ENCODE measurements around the gene NTNG1.

Gene NTNG1

GRCh38 chr1:107264007-107264406 is 123.2 kb downstream of the NTNG1 start:
- no peak for DNase-seq

DNA sequence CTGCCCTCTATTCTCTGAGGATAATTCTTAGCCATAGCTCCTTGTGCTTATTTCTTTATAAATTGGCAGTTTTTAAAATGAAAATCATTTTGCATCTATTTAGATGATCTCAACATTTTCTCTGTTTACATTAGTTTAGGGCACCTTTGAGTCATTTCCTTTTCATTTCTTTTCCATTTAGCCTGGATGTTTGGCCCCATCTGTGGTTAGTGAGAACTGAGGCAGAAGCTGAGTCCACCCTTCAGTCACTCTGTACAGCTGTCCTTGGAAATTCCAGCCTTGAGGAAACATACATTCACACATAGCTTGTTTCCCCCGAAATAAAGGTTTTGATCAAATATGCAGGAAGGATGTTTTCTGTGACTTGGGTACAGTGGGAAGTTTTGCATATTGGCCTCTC is 123.7 kb downstream of the NTNG1 start:
- DNase-seq, result peak; percentile 30

- DNase-seq, result no peak
Observed at GRCh38 chr1:107267489-107267888, 126.7 kb downstream of the NTNG1 start.

GRCh38 chr1:107272321-107272720 is 131.5 kb downstream of the NTNG1 start:
- no peak for DNase-seq

- DNase-seq, result no peak
Observed at GRCh38 chr1:107273515-107273914, 132.7 kb downstream of the NTNG1 start.

- DNase-seq, result peak; percentile 15
Observed at GRCh38 chr1:107274227-107274626, 133.4 kb downstream of the NTNG1 start.

- no peak for DNase-seq
Observed at GRCh38 chr1:107276247-107276646, 135.4 kb downstream of the NTNG1 start.

DNA sequence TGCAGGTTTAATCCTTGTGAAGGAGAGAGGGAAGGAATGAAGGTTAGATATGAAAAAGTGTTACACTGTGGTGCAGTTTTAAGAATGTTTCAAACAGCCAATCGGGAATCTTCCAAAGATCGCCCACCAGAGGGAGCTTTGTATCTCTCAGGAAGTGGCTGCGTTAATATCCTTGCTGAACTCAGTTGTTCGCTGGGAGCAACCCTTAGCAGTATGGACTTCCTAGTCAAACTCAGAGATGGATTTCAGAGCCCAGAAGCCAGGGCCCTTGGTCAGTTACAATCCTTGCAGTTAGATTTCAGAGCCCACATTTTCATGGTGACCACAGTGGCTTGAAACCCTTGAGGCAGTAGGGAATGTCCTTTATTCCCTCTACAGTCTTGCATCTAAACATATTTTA is 136.2 kb downstream of the NTNG1 start:
- peak; percentile 74 for DNase-seq

DNA sequence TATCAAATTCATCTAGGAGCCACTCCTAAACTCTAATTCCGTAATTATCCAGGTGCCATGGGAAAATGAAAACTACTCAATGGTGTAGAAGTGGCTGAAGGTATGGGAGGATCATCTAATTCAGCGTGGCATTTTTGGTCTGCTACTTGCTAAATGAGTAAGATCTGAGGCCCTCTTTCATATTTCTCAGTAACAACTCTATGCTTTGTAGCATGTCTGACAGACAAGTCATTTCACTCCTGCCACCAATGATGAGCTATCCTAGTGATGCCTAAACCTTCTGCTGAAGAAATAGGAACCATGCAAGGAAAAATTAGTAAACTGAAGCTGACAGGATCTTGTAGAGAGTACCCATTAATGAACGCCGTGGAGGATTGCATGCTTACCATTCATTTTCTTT is 145.3 kb downstream of the NTNG1 start:
- DNase-seq, result no peak

DNA sequence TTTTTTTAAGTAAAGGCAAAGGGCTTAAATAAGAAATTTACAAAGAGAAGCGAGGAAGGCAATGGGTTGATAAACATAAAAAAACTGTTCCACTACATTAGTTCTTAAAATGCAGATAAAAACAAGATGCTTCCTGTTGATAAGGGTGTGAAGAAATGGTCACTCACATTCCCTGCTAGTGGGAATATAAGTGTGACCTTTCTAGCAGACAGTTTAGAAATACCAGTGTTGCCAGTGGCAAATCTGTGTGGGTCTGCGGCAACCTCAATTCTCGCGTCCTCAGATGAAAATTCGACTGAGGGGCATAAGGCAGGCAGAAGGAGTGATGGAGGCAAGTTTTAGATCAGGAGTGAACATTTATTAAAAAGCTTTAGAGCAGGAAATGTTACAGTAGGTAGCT is 151.1 kb downstream of the NTNG1 start:
- DNase-seq, result no peak

- no peak for DNase-seq
Observed at GRCh38 chr1:107293901-107294613, 153.2 kb downstream of the NTNG1 start.

GRCh38 chr1:107294686-107295085 is 153.8 kb downstream of the NTNG1 start:
- DNase-seq, result no peak

- no peak for DNase-seq
Observed at GRCh38 chr1:107297681-107298080, 156.8 kb downstream of the NTNG1 start.

- DNase-seq, result no peak
Observed at GRCh38 chr1:107298526-107298925, 157.7 kb downstream of the NTNG1 start.

DNA sequence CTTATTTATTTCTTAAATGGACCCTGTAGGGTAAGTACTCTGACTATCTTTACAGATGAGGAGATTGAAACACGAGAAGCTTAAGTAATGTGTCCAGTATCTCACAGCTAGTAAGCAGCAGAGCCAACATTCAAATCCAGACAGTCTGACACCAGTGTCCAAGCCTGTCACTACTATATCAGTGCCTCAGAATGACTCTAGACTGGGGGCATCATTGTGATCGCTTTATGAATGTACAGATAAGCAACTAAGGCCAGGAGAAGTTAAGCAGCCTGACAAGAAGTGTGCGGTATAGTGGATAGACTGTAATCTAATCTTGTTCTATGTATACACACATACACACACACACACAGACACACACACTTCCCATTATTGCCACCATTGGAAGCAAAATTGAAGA is 158.7 kb downstream of the NTNG1 start:
- no peak for DNase-seq

DNA sequence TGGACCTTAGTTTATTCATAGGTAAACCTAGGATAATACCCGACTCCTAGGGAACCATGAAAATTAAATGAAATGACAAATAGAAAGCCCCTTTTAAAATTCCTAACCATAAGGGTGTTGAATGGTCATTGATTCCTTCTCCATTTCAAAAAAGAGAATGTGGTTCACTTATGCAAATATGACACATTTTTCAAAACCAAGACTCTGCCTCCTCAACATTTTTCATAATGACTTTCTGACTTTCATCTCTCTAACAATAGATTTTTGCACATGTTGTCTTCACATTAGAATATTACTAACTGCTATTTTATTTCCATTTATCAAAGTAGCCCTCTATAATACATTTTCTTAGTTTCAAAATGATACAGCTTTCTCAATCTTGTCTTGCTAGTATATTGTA is 169.1 kb downstream of the NTNG1 start:
- DNase-seq, result no peak

DNA sequence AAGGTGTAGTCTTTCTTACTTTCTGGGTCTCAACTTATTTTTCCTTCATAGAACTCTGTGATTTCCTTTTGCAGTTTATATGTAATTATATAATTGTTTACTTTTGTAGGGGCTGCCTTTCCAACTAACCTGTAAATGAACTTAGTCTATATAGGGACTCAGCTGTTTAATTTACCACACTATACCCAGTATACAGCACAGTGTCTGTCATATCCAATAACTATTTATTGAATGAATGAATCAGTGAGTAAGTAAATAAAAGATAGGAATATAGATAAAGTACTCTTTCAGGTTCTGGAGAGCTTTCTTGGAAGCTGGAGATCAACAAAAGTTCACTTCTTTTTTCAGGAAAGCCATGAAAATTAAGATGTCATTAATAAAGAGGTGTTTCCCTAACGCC is 174.8 kb downstream of the NTNG1 start:
- DNase-seq, result no peak

GRCh38 chr1:107318932-107319331 is 178.1 kb downstream of the NTNG1 start:
- DNase-seq, result peak; percentile 4

DNA sequence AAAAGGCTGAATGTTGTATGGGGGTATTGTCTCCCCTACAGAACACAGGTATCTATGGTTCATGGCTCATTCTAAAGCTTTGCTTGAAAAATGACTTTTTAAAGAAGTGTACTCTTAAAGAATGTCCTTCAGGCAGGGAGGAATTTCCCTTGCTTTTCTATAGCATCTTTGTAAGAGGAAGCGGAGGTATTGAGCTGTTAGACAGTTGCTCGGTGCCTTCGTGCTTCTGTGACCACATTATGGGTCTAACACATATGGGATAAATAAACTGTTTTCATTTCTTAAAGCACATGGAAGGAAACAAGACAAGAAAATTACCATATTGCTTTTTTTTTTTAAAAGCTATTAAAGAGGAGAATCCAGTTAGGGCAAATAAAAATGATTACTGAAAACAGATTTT is 182.9 kb downstream of the NTNG1 start:
- no peak for DNase-seq

- no peak for DNase-seq
Observed at GRCh38 chr1:107326824-107327445, 186.1 kb downstream of the NTNG1 start.

DNA sequence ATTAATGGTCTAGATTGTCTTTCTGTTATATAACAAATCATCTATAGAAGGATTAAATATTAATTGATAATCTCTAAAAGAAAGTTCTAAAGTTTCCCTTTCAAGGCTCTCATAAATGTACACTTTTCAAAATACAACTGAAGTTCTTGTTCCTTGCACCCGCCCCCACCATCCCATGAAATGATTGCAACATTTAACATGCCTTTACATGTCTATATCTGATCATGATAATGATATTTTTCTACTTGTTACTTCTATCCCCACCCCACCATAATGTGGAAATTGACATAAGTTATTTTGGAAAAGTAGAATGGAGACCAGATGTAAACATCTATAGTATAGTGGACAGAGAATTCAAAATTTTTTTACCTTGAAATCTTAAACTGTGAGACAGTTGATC is 186.6 kb downstream of the NTNG1 start:
- DNase-seq, result no peak

- DNase-seq, result no peak
Observed at GRCh38 chr1:107328087-107328486, 187.2 kb downstream of the NTNG1 start.

DNA sequence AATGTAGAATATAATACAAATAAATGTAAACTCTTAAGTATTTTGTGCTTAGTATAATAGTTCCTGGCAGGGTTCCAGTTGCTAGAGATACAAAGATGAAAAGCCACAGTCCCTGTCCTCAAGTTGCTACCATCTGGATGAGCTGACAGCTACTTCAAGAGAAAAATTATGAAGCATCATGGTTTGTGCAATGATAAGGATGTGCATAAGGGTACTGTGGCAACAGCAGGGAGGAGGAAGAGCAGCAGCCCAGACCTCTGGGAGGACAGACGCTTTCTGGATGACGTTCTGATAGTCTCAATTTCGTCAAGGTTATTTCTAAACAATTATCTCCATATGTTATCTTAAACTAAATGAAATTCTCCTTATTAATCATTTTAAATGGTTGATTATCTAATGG is 198.9 kb downstream of the NTNG1 start:
- no peak for DNase-seq

DNA sequence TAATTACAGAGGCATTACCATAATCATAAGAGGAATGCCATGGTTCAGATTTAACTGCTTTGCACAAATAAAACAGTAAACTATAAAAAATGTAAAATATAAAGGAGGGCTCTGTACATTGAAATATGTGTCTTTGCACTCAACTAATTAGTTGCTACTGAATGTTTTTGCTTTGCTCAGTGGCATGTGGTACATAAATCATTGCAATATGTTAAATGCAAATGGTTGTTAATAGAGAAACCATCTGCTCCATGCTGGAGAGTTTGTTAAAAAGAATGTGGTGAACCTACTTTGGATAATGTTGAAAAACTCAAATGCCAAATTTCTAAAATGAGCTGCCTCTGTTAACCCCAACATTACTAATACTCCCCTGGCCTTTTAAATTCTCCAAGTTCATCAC is 201.5 kb downstream of the NTNG1 start:
- no peak for DNase-seq

DNA sequence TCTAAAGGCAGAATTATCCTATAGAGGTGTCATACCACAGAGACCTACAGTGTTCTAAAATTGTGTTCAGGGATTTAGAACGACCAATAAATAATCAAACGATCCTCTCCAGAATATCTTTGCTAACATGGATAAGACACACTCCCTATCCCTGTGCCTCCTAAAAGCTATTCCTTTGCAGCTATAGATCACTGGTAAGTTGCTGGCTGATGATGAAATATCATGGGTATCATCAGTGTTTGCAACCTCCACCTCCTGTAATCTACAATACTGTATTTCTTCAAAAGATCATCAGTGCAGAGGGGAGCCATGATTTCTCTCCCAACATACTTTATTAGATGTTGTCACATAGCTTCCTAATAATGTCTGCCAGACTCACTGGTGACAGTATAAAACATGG is 201.9 kb downstream of the NTNG1 start:
- no peak for DNase-seq
